ENCODE results near the gene PPP3CA. TPM values are rescaled to one million over a fixed set of nuclear protein-coding genes. Genes with fewer than 3 reads are reported as not detected.

PPP3CA gene
- total RNA-seq, 1 experiment from 2014 or later = 48.2 TPM

- H3K27me3 ChIP-seq (replicated peaks) = no peaks in the 10 kb centered on the region
- H3K27ac ChIP-seq = no peak overlapping the region
- H3K4me3 ChIP-seq = no peak overlapping the region
- no peaks in the 10 kb centered on the region for H3K4me1 ChIP-seq (replicated peaks)
- no peak for DNase-seq (ENCODE audit: low read depth in 1 of 2, low spot score in 2 of 2)
- H3K36me3 ChIP-seq = no peaks in the 10 kb centered on the region
- H3K9me3 ChIP-seq (replicated peaks) = no peaks in the 10 kb centered on the region
Observed at GRCh38 chr4:101290654-101291053, 56.7 kb downstream of the PPP3CA start.

- H3K27me3 ChIP-seq (replicated peaks) = no peaks in the 10 kb centered on the region
- H3K4me1 ChIP-seq (replicated peaks) = no peaks in the 10 kb centered on the region
- H3K36me3 ChIP-seq = no peaks in the 10 kb centered on the region
- no peak overlapping the region for H3K4me3 ChIP-seq
- no peak overlapping the region for H3K27ac ChIP-seq
- no peaks in the 10 kb centered on the region for H3K9me3 ChIP-seq (replicated peaks)
- DNase-seq (ENCODE audit: low read depth in 1 of 2, low spot score in 2 of 2) = no peak
Observed at GRCh38 chr4:101289306-101289705, 58.0 kb downstream of the PPP3CA start.

GRCh38 chr4:101288365-101289145 is 58.8 kb downstream of the PPP3CA start:
- no peak for DNase-seq (ENCODE audit: low read depth in 1 of 2, low spot score in 2 of 2)
- Histone ChIP-seq H3K9me3 (replicated peaks) (no peaks in the 10 kb centered on the region), H3K4me3 (no peak overlapping the region), H3K27me3 (replicated peaks) (no peaks in the 10 kb centered on the region), H3K4me1 (replicated peaks) (no peaks in the 10 kb centered on the region), H3K36me3 (no peaks in the 10 kb centered on the region), H3K27ac (no peak overlapping the region)

DNA sequence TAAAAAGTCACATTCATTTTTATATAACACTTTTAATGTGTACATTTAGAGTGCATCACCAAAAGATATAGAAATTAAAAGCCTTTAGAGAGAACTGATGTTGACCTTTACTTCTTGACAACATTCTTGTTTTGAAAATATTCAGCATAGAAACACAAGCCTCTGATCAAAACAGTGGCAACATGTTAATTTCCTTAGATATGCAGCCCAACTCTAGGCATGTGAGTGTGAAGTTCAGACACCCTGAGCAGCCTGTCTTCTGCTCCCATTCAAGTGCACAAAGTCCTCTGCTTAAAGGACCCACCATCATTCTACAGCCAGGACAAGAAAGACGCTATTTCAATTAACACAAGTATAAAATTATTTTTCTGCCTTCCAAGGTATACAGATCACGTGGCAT is 60.0 kb downstream of the PPP3CA start:
- Histone ChIP-seq H3K27me3 (replicated peaks) (no peaks in the 10 kb centered on the region), H3K36me3 (no peaks in the 10 kb centered on the region), H3K27ac (no peak overlapping the region), H3K4me3 (no peak overlapping the region), H3K4me1 (replicated peaks) (no peaks in the 10 kb centered on the region), H3K9me3 (replicated peaks) (no peaks in the 10 kb centered on the region)
- DNase-seq (ENCODE audit: low read depth in 1 of 2, low spot score in 2 of 2) = no peak

DNA sequence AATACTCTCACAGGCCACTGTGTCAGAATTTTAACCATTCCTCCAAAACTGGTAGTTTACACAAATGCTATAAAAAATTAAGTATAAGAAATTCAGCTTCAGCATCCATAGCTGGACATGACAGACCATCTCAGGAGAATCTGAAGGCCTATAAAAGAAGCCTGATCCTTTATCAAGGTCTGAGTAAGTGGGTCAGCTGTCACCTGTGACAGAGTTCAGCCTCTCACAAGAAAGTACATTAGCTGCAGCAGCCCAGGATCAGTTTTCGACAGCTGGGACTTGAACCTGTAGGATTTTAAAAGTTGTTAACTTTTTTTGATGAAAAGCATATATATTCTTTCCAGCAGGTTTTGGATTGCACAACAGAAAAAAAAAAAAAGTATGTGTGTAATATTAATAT is 60.7 kb downstream of the PPP3CA start:
- DNase-seq (ENCODE audit: low read depth in 1 of 2, low spot score in 2 of 2) = no peak
- no peak overlapping the region for H3K4me3 ChIP-seq
- no peaks in the 10 kb centered on the region for H3K9me3 ChIP-seq (replicated peaks)

DNA sequence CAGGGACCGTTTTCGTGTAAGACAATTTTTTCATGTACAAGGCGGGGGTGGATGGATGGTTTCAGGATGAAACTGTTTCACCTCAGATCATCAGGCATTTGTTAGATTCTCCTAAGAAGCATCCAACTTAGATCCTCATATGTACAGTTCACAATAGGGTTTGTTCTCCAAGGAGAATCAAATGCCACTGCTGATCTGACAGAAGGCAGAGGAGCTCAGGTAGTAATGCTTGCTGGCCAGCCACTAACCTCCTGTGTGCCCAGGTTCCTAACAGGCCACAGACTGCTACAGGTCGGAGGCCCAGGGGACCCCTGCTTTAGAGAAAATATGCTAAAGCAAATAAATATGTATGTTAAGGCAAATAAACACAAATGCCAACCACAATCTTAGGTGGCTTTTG is 61.3 kb downstream of the PPP3CA start:
- H3K4me3 ChIP-seq = no peak overlapping the region
- H3K4me1 ChIP-seq (replicated peaks) = no peaks in the 10 kb centered on the region
- H3K9me3 ChIP-seq (replicated peaks) = no peaks in the 10 kb centered on the region

More for the DNA sequence above, 60.7 kb downstream of the PPP3CA start:
- Histone ChIP-seq H3K4me1 (replicated peaks) (no peaks in the 10 kb centered on the region), H3K36me3 (no peaks in the 10 kb centered on the region), H3K27ac (no peak overlapping the region), H3K27me3 (replicated peaks) (no peaks in the 10 kb centered on the region)

GRCh38 chr4:101284546-101284945 is 62.8 kb downstream of the PPP3CA start:
- Histone ChIP-seq H3K36me3 (no peaks in the 10 kb centered on the region), H3K4me1 (replicated peaks) (peaks cover 4% of the 10 kb centered on the region; the same call in 1 of the 2 replicates), H3K27ac (no peak overlapping the region), H3K4me3 (no peak overlapping the region), H3K27me3 (replicated peaks) (no peaks in the 10 kb centered on the region), H3K9me3 (replicated peaks) (no peaks in the 10 kb centered on the region)
- no peak for DNase-seq (ENCODE audit: low read depth in 1 of 2, low spot score in 2 of 2)

More for the DNA sequence above, 61.3 kb downstream of the PPP3CA start:
- DNase-seq (ENCODE audit: low read depth in 1 of 2, low spot score in 2 of 2) = no peak
- no peak overlapping the region for H3K27ac ChIP-seq
- no peaks in the 10 kb centered on the region for H3K36me3 ChIP-seq
- H3K27me3 ChIP-seq (replicated peaks) = no peaks in the 10 kb centered on the region

DNA sequence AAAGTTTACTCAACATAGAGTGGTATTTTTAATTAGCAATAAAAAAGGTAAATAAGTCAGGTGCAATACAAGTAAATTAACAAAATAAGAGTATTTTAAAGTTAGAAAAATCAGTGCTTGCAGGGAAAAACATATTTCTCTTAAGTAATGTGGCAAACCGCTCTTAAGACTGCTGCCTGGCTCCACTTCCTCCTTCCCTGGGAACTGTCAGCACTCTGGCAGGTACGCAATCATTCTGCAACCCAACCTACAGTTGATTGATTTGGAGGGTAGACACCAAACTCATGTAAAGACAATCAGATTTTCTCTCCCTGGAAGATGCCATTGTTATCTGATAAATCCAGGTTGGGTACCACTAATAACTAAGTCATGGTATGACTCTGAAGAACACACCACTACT is 63.9 kb downstream of the PPP3CA start:
- DNase-seq (ENCODE audit: low read depth in 1 of 2, low spot score in 2 of 2) = no peak
- no peak overlapping the region for H3K27ac ChIP-seq
- no peaks in the 10 kb centered on the region for H3K9me3 ChIP-seq (replicated peaks)
- H3K36me3 ChIP-seq = no peaks in the 10 kb centered on the region
- H3K4me1 ChIP-seq (replicated peaks) = peaks cover 11% of the 10 kb centered on the region
- no peaks in the 10 kb centered on the region for H3K27me3 ChIP-seq (replicated peaks)
- no peak overlapping the region for H3K4me3 ChIP-seq

DNA sequence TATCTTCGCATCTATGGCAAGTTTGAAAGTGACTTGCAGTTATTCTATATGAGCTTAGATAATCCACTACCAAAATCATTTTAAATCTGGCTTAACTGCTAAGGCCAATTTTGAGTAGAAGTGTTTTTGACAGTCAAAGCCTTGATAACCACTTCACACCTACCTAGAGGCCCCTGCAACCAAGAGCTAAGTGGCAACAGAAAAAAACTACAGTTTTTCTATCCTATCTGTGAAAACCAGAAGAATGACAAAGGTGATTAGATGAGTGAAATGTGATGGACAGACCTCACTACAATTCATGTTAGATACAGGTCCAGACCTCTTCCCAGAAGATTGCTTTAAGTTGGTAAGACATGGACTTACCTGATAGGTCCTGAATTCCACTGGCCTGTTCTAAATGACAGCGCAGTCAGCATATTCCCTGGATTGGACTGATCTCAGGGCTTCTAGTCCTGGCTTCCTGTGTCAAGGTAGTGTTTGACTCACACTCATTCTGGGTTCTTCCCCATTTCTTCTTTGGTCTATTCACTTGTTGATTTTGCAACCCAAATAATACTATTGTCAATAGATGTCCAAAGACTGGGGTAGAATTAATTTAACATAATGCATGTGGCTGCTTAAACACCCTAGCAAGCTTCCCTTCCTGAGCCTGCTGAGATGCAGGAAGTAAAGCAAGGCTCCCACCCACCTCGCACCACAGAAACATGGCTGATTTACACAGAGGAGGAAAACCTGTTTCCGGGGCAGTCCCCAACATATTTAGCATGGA is 65.1 kb downstream of the PPP3CA start:
- DNase-seq (ENCODE audit: low read depth in 1 of 2, low spot score in 2 of 2) = no peak
- no peak overlapping the region for H3K4me3 ChIP-seq
- peaks cover 13% of the 10 kb centered on the region for H3K4me1 ChIP-seq (replicated peaks)
- no peaks in the 10 kb centered on the region for H3K9me3 ChIP-seq (replicated peaks)
- H3K27ac ChIP-seq = no peak overlapping the region
- no peaks in the 10 kb centered on the region for H3K27me3 ChIP-seq (replicated peaks)
- no peaks in the 10 kb centered on the region for H3K36me3 ChIP-seq

DNA sequence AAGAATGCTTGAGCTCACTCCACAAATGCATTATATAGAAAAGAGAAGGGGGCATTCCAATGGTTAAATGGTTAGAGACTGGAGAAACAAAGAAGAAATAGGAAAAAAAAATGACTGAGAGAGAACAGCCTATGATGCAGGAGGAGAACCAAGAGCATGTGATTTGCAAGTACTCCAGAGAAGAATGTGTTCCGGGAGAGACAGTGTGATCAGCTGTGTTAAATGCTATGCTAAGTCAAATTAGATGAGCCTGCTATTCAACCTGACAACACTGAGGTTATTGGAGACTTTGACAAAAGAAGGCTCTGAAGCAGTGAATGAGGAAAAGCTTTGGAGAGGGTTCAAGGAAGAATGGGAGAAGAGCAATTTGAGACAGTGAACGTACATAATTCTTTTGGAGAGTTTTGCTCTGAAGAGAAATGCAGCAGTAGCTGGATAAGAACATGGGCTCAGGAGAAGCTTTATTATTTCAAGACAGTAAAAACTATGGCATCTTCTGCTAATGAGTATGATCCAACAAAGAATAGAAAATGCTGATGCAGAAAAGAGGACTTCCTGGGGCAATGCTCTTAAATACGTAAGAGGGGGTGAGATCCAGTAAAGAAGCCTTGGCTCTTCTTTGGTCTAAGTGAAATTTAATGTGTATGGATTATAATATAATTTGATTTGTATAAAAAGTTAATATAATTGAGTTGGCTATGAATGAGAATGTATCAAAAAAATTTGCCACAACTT is 66.3 kb downstream of the PPP3CA start:
- no peak for DNase-seq (ENCODE audit: low read depth in 1 of 2, low spot score in 2 of 2)

DNA sequence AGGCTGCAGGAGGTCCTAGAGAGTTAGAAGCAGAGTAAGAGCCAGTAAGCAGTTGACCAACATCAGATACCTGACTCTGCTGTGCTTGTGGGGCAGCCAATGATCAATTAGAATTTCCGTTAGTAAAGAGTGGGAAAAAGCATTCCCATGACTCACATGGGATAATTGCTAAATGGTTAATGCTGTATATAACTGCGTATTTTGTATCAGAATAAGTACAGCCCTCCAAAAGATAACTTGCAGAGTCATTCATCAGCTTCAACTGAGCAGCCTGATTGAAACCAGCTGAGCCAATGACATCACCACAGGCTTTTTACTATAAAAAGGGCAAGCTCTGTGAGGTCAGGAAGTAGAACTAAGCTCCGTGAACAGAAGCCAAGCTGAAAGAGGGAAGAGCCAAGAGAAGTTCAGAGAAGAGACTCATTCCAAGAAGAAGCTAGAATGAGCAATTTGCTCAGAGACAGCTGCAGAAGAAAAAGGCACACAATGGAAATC is 67.9 kb downstream of the PPP3CA start:
- Histone ChIP-seq H3K36me3 (no peaks in the 10 kb centered on the region), H3K4me3 (no peak overlapping the region), H3K4me1 (replicated peaks) (peaks cover 13% of the 10 kb centered on the region), H3K9me3 (replicated peaks) (no peaks in the 10 kb centered on the region), H3K27ac (peak overlapping the region; percentile 6; the same call in 1 of the 2 replicates), H3K27me3 (replicated peaks) (no peaks in the 10 kb centered on the region)
- peak; percentile 60 to 78 for DNase-seq (ENCODE audit: low read depth in 1 of 2, low spot score in 2 of 2)

More for the DNA sequence above, 66.3 kb downstream of the PPP3CA start:
- Histone ChIP-seq H3K27ac (no peak overlapping the region), H3K9me3 (replicated peaks) (no peaks in the 10 kb centered on the region), H3K36me3 (no peaks in the 10 kb centered on the region), H3K4me3 (no peak overlapping the region), H3K4me1 (replicated peaks) (peaks cover 13% of the 10 kb centered on the region), H3K27me3 (replicated peaks) (no peaks in the 10 kb centered on the region)

DNA sequence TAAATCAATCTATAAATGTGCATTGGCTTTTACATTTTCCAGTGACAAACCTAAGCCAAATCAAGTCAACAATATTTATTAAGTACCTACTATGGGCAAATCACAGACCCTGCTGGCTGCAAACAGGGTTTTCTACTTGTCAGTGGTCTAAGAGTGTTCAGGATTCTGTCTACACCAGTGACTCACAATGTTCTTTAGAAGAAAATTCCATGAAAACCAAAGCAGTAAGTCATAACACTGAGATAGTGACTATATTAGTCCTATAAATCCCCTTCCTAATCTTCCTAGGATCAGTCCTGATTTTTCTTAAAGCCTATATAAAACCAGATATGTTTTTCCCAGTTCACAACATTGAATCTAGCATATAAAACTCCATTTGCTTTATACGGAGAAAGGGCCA is 69.7 kb downstream of the PPP3CA start:
- Histone ChIP-seq H3K27ac (no peak overlapping the region), H3K27me3 (replicated peaks) (no peaks in the 10 kb centered on the region), H3K9me3 (replicated peaks) (no peaks in the 10 kb centered on the region), H3K36me3 (no peaks in the 10 kb centered on the region), H3K4me1 (replicated peaks) (peaks cover 13% of the 10 kb centered on the region), H3K4me3 (no peak overlapping the region)
- no peak for DNase-seq (ENCODE audit: low read depth in 1 of 2, low spot score in 2 of 2)

DNA sequence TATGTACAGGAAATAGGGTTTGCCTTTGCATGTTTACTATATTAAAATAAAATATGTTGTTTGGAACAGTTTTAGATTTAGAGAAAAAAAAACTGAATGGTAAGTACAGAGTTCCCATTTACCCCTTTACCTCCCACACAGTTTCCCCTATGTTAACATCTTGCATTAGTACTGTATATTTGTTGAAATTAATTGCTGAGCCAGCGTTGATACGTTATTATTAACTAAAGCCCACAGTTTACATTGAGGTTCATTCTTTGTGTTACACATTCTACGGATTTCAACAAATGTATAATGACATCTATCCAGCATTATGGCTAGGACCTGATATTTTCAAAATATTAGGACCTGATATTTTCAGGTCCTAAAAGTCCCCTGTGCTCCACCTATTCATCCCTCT is 70.7 kb downstream of the PPP3CA start:
- Histone ChIP-seq H3K9me3 (replicated peaks) (no peaks in the 10 kb centered on the region), H3K27ac (no peak overlapping the region), H3K27me3 (replicated peaks) (no peaks in the 10 kb centered on the region), H3K4me1 (replicated peaks) (peaks cover 13% of the 10 kb centered on the region), H3K4me3 (no peak overlapping the region), H3K36me3 (no peaks in the 10 kb centered on the region)
- no peak for DNase-seq (ENCODE audit: low read depth in 1 of 2, low spot score in 2 of 2)

Measured in SJSA1 (cell line).